Measurements from ENCODE around the gene LIPT2. TPM values are rescaled to one million over a fixed set of nuclear protein-coding genes. Genes with fewer than 3 reads are reported as not detected.
"Not testable (repeated sequence)": the region's sequence is repeated elsewhere in the genome, so short reads cannot be mapped to it uniquely, and the experiment has no call there.

The LIPT2 gene
- total RNA-seq, 2 experiments from 2014 or later = 3.0 to 3.3 TPM

DNA sequence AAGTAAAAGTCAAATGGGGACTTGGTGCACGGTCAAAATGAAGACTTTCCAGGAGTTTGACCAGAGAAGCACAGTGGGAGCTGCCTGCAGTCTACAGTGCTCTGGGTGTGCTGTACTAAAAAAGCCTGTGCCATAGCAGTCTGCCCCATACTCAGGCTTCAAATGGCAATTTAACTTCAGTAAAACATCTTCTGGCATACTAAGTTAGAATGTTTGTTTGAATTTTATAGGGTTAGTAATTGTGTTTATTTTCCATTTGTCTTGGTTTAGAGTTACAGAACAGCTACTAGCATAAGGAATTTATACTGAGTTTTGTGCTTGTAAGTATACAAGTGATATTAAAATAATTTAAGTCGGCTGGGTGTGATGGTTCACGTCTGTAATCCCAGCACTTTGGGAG lies 29.3 kb upstream of the LIPT2 start:
- H3K9me3 Mint-ChIP-seq = peaks cover under 1% of the 10 kb centered on the region
- H3K27me3 Mint-ChIP-seq = peaks cover 14% of the 10 kb centered on the region
- H3K4me1 Mint-ChIP-seq (ENCODE audit: low read depth) = no peaks in the 10 kb centered on the region
- ChIA-PET CTCF (no interaction called here), POLR2A (no interaction called here)
- H3K27ac Mint-ChIP-seq = no peak overlapping the region
- no peaks in the 10 kb centered on the region for H3K36me3 Mint-ChIP-seq
- no peak overlapping the region for H3K4me3 Mint-ChIP-seq
- no peak for DNase-seq
- intact Hi-C loops (cut with micrococcal nuclease) = no loop called here

DNA sequence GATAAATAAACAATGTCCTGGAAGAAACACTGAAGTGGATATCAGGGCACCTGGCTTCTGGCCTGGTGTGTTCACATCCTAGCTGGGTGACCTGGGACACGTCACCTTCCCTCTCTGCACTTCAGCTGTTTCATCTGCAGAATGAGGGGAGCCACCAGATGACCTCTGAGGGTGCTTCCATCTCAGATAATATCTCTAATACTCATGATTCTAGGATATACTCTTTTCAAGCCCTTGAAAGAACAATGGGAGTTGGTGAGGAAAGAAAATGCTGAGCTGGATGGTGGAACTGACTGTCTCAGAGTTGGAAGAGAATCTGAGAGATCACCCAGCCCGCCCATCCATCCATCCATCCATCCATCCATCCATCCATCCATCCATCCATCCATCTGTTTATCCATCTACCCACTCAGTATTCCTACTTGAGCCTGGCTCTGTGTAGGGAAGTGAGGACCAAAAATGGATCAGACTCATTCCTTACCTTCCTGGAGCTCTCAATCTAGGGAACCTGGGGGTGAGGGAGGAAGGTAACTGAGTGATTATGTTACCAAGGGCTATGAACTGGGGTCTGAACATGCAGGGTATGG lies 28.2 kb upstream of the LIPT2 start:
- CTCF ChIA-PET = no interaction called here
- no peak overlapping the region for H3K27ac Mint-ChIP-seq

DNA sequence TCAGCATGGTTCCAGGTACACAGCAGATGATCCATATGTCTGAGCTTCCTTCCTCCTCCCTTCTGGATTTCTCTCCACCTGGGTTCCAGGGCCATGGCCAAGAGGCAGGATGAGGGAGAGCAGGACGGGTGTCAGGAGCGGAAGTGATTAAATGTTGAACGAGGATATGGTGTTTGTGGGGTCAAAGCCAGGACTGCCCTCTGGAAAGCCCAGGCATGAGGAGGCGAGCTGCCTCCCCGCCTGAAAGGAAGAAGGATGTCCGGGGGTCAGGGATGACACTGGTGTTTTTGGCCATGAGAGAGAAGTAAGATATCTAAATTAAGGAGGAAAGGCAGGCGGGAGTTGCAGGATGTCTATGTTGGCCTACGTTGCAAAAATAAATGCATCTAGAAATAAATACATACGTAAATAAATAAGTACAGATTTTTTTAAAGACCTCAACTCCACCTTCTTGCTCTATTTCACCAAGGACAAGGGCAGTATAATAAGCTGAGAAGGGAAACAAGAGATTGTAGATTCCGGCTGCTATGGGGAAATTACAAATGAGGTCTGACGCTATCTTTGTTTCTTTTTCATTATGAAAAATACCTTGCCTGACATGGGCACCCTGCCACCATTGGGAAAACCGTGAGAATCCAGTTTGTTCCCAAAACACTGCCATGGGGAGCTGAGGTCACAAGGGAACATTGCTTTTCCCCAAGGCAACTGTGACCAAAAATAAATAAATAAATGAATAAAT lies 27.6 kb upstream of the LIPT2 start:
- ChIA-PET CTCF (no interaction called here), POLR2A (no interaction called here)

More for the DNA sequence above, 28.2 kb upstream of the LIPT2 start:
- Mint-ChIP-seq H3K27me3 (peaks cover 14% of the 10 kb centered on the region), H3K4me3 (no peak overlapping the region), H3K4me1 (ENCODE audit: low read depth) (no peaks in the 10 kb centered on the region), H3K36me3 (no peaks in the 10 kb centered on the region), H3K9me3 (peaks cover 5% of the 10 kb centered on the region)
- DNase-seq = no peak
- intact Hi-C loops (cut with micrococcal nuclease) = no loop called here
- POLR2A ChIA-PET = no interaction called here

DNA sequence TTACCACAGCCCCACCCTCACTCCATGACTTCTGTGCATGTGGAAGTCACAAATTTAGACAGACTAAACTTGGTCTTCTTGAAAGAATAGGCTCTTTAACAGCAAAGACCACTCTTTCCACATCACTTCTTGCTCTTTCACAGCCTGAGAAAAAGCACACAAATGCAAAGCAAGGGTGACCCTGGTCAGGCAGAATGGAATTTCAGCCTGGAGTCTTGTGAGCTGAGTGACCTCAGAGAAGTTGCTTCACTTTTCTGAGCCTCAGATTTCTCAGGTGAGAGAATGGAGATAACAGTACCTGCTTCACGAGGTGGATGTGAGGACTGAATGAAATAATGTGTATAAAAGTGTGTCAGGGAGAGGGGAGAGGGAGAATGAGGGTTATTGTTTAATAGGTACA lies 26.8 kb upstream of the LIPT2 start:
- intact Hi-C loops (cut with micrococcal nuclease) = no loop called here
- H3K27ac Mint-ChIP-seq = no peak overlapping the region
- CTCF ChIA-PET = no interaction called here
- H3K27me3 Mint-ChIP-seq = peaks cover 14% of the 10 kb centered on the region
- H3K36me3 Mint-ChIP-seq = no peaks in the 10 kb centered on the region
- H3K4me3 Mint-ChIP-seq = no peak overlapping the region
- DNase-seq = no peak
- POLR2A ChIA-PET = no interaction called here
- no peaks in the 10 kb centered on the region for H3K4me1 Mint-ChIP-seq (ENCODE audit: low read depth)
- peaks cover 5% of the 10 kb centered on the region for H3K9me3 Mint-ChIP-seq

More for the DNA sequence above, 27.6 kb upstream of the LIPT2 start:
- Mint-ChIP-seq H3K4me1 (ENCODE audit: low read depth) (no peaks in the 10 kb centered on the region), H3K9me3 (peaks cover 5% of the 10 kb centered on the region), H3K4me3 (no peak overlapping the region), H3K36me3 (no peaks in the 10 kb centered on the region), H3K27me3 (peaks cover 14% of the 10 kb centered on the region), H3K27ac (no peak overlapping the region)
- intact Hi-C loops (cut with micrococcal nuclease) = no loop called here
- DNase-seq = no peak

DNA sequence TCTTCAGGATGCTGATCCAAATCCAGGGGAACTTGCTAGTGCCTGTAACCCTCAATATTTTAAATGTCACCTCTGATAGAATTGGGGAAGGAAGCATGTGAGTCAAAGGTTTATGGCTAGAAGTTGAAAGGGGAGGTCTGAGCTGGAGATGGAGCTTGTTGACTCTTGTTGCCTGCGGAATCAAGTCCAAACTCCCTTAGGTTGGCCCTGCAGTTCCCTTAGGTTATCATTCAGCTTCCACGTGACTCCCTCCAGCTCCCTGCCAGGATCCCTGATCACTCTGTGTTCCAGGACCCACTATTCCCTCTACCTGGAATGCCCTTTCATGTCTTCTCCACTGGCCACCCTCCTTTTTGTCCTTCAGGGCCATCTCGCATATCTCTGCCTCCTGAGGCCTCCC lies 26.2 kb upstream of the LIPT2 start:
- intact Hi-C loops (cut with micrococcal nuclease) = no loop called here
- Mint-ChIP-seq H3K4me3 (no peak overlapping the region), H3K27me3 (peaks cover 12% of the 10 kb centered on the region), H3K9me3 (peaks cover 5% of the 10 kb centered on the region), H3K27ac (no peak overlapping the region), H3K4me1 (ENCODE audit: low read depth) (no peaks in the 10 kb centered on the region), H3K36me3 (no peaks in the 10 kb centered on the region)
- ChIA-PET POLR2A (no interaction called here), CTCF (no interaction called here)
- no peak for DNase-seq

DNA sequence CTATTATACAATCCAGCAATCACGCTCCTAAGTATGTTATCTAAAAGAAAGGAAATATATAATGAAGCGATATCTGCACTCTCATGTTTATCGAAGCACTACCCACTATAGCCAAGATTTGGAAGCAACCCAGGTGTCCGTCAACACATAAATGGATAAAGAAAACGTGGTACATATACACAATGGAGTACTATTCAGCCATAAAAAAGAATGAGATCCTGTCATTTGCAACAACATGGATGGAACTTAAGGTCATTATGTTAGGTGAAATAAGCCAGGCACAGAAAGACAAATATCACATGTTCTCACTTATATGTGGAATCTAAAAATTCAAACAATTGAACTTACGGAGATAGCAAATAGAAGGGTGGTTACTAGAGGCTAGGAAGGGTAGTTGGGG lies 24.1 kb upstream of the LIPT2 start:
- H3K4me3 Mint-ChIP-seq; CTCF ChIA-PET; H3K4me1 Mint-ChIP-seq (ENCODE audit: low read depth); H3K27me3 Mint-ChIP-seq; POLR2A ChIA-PET; DNase-seq; intact Hi-C loops (cut with micrococcal nuclease); H3K36me3 Mint-ChIP-seq; H3K9me3 Mint-ChIP-seq; H3K27ac Mint-ChIP-seq: not testable (repeated sequence)

DNA sequence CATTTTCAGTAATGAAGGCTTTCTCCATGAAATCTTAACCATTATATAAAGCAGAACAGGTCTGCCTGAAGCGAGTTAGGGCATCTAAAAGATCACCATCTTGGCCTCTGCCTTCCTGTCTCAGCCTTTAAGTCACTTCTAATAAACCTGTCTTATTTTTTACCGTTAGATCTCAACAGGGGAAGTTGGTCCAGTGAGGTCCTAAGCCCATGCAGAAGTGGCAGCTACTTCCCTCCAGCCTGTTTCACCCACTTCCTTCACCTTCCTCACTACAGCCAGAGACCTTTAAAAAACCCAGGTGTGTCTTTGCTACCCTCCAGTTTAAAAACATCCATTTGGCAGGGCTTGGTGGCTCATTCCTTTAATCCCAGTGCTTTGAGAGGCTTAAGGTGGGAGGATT lies 14.1 kb upstream of the LIPT2 start:
- ChIA-PET POLR2A (interaction anchor here (0.7 kb wide), 1 partner anchor 15 kb away, joined by 3 read pairs; no protein-coding TSS in a partner anchor), CTCF (no interaction called here)
- no peaks in the 10 kb centered on the region for H3K4me1 Mint-ChIP-seq (ENCODE audit: low read depth)
- peaks cover 2% of the 10 kb centered on the region for H3K36me3 Mint-ChIP-seq
- H3K4me3 Mint-ChIP-seq = no peak overlapping the region
- H3K27ac Mint-ChIP-seq = no peak overlapping the region
- peaks cover 3% of the 10 kb centered on the region for H3K27me3 Mint-ChIP-seq
- intact Hi-C loops (cut with micrococcal nuclease) = no loop called here
- H3K9me3 Mint-ChIP-seq = peaks cover 4% of the 10 kb centered on the region
- DNase-seq = no peak

DNA sequence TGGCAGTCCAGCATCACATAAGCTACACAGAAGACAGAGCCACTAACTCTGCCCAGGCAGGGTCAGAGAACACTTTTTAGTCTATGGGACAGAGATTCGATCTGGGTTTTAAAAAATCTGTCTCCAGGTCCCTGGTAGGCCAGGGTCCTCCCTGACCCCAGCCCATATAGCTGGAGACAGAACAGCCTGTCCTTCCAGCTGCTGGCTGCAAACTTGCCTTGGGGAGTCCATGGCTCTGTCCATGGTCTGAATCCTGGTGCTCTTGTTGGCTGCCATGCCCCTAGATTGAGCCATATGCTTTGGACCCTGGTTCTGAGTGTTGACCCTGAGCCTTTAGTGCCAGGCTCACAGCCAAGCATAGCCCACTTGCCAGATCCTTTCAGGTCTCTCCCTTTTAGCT lies 13.3 kb upstream of the LIPT2 start:
- no peak for DNase-seq
- Mint-ChIP-seq H3K27ac (no peak overlapping the region), H3K27me3 (peaks cover 2% of the 10 kb centered on the region), H3K36me3 (peaks cover 5% of the 10 kb centered on the region), H3K4me1 (ENCODE audit: low read depth) (no peaks in the 10 kb centered on the region), H3K4me3 (no peak overlapping the region), H3K9me3 (peaks cover 8% of the 10 kb centered on the region)
- ChIA-PET CTCF (interaction anchor here (0.7 kb wide), 1 partner anchor 48 kb away, joined by 3 read pairs; no protein-coding TSS in a partner anchor), POLR2A (interaction anchor here (1.0 kb wide), 1 partner anchor 14 kb away, joined by 3 read pairs; the partner anchor contains the start of gene LIPT2)
- intact Hi-C loops (cut with micrococcal nuclease) = no loop called here

DNA sequence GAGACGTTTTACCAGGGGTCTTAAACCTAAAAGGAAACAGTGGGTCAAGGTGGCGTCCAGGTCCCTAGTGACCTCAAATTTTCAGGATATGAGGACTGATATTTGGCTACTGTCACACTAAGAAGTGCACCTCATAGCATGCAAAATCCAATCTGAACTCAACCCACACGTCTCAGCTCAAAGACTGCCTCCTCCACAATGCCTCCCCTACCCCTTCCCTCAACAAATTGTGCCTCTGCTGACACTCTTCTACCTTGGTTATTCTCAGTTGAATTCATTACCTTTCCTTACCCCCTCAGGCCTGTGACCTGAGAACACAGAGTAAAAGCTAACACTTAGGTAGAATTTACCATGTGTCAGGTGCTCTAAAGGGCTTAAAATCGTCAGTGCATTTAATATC lies 12.4 kb upstream of the LIPT2 start:
- H3K4me3 Mint-ChIP-seq = no peak overlapping the region
- CTCF ChIA-PET = no interaction called here

DNA sequence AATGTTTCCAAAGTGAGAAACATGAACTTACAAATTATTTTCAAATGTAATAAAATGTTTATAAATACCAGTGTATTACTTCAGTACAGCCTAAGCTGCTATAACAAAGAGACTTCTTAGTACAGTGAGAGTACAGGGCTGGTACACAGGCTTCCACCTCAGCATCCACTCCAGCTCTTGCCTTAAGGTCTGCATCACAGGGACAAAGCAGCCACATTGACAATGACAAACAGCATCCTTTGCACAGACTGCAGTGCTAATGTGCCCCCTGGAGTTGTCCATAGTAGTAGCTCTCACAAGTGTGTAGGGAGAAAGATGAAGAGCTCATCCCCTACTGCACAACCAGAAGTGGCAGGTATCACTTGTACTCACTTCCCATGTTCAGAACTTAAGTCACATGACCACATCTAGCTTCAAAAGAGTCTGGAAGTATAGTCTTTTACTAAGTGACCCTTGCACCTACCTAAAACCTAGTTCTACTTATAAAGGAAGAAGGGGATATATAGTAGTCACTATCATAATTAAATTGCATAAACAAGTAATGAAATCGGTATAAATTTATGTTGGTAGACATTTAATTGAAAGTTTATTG lies 10.7 kb upstream of the LIPT2 start:
- ChIA-PET POLR2A (no interaction called here), CTCF (no interaction called here)
- Mint-ChIP-seq H3K9me3 (peaks cover 10% of the 10 kb centered on the region), H3K27ac (no peak overlapping the region), H3K36me3 (peaks cover 5% of the 10 kb centered on the region), H3K4me3 (no peak overlapping the region), H3K4me1 (ENCODE audit: low read depth) (no peaks in the 10 kb centered on the region), H3K27me3 (no peaks in the 10 kb centered on the region)
- no peak for DNase-seq
- intact Hi-C loops (cut with micrococcal nuclease) = no loop called here

More for the DNA sequence above, 12.4 kb upstream of the LIPT2 start:
- peaks cover 5% of the 10 kb centered on the region for H3K36me3 Mint-ChIP-seq
- no peaks in the 10 kb centered on the region for H3K4me1 Mint-ChIP-seq (ENCODE audit: low read depth)
- H3K27ac Mint-ChIP-seq = no peak overlapping the region
- intact Hi-C loops (cut with micrococcal nuclease) = no loop called here
- peaks cover 2% of the 10 kb centered on the region for H3K27me3 Mint-ChIP-seq
- POLR2A ChIA-PET = no interaction called here
- no peak for DNase-seq
- H3K9me3 Mint-ChIP-seq = peaks cover 10% of the 10 kb centered on the region

DNA sequence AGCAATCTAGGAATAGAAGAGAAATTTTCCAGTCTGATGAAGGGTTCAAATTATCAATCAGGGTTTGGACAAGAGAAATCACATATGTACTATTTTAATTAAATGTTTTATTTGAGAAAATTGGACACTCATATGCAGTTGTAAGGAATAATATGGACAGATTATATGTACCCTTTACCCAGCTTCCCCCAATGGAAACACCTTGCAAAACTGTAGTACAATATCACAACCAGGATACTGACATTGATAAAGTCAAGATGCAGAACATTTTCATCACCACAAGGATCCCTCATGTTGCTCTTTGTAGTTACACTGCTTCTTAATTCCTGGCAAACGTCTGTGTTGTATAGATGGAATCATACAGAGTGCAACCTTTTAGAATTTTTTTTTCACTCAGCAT lies 1.4 kb upstream of the LIPT2 start:
- H3K4me3 Mint-ChIP-seq = no peak overlapping the region
- ChIA-PET CTCF (interaction anchor here (2.2 to 3.0 kb wide), 3 partner anchors 42 to 76 kb away, joined by 10 to 16 read pairs (median 10); no protein-coding TSS in a partner anchor), POLR2A (no interaction called here)
- H3K4me1 Mint-ChIP-seq (ENCODE audit: low read depth) = peaks cover 22% of the 10 kb centered on the region
- no peaks in the 10 kb centered on the region for H3K27me3 Mint-ChIP-seq
- H3K9me3 Mint-ChIP-seq = no peaks in the 10 kb centered on the region
- no peak for DNase-seq
- intact Hi-C loops (cut with micrococcal nuclease) = loop anchor here (5.0 to 10.0 kb wide), 2 partner anchors 250 to 1353 kb away; partner anchors contain the start of genes FCHSD2 and RNF169
- H3K27ac Mint-ChIP-seq = no peak overlapping the region
- no peaks in the 10 kb centered on the region for H3K36me3 Mint-ChIP-seq

DNA sequence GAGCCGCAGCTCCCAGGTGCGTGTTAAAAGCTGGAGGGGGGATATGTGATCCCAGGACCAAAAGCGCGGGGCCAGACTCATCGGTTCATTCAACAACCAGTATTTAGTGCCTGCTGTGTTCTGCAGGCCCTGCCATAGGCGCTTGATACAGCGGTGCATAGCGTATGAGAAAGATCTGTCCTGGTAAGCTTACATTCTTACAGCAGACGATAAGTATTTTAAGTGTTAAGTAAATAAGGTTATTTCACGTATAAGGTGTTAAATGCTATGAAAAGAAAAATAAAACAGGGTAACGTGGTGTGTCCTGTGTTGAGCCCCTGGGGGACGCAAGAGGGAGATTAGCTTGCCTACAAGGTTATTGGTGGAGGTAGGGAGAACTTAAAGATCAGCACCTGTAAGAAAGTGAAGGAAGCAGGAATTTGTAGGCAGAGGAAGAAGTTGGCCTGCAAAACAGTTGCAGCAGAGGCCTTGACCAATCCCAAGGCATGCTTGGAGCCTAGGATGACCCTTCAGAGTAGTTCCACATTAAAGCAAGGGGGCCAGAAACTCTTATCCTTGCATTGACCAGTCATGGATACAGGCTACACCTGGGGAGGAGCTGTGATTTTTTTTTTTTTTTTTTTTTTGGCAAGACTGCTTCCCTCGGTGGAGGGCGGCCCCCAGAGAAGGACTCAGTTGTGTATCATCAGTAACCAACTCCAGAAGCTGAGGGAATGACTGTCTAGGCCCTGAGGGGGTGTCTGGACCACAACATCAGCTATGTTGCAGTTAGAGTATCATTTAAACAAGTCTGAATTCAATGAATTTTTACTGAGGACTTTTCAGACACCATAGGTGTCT lies 487 bp upstream of the LIPT2 start:
- no peak for DNase-seq
- intact Hi-C loops (cut with micrococcal nuclease) = loop anchor here (1.0 to 10.0 kb wide), 5 partner anchors 77 to 1352 kb away; partner anchors contain the start of genes FCHSD2, PGM2L1, POLD3 and RNF169
- CTCF ChIA-PET = interaction anchor here (0.6 to 3.0 kb wide), 10 partner anchors 18 to 238 kb away, joined by 3 to 16 read pairs (median 5); partner anchors contain the start of gene PGM2L1
- Mint-ChIP-seq H3K27me3 (no peaks in the 10 kb centered on the region), H3K27ac (peak overlapping the region; percentile 75), H3K36me3 (no peaks in the 10 kb centered on the region), H3K4me3 (peak overlapping the region; percentile 79), H3K9me3 (no peaks in the 10 kb centered on the region), H3K4me1 (ENCODE audit: low read depth) (peaks cover 22% of the 10 kb centered on the region)
- POLR2A ChIA-PET = interaction anchor here (0.5 to 2.1 kb wide), 9 partner anchors 8 to 1943 kb away, joined by 3 to 11 read pairs (median 3); partner anchors contain the start of genes PGM2L1 and POLD3
